GM21526 (cell line): ENCODE results near the gene DMRTA2.

Source experiments
- ATAC-seq: cut with Tn5 transposase; IDR thresholded peaks from one replicate; pipeline ENCODE4 v1.9.1; 2021; ENCODE audit warnings: moderate library complexity; ENCODE audit not compliant: unreplicated experiment, low FRiP score

The DMRTA2 gene

GRCh38 chr1:50422946-50423669, at the start of gene DMRTA2:
Gene DMRTA2, minus strand, starts transcription at chr1:50423443. Its CDS starts 1,907 bp downstream, at chr1:50421536.
- ATAC-seq, result no peak

- no peak for ATAC-seq
These were observed 48.7 kb upstream of the DMRTA2 start for GRCh38 chr1:50471967-50472366.

GRCh38 chr1:50462964-50463363, 39.7 kb upstream of the DMRTA2 start:
- no peak for ATAC-seq

GRCh38 chr1:50458507-50458906, 35.3 kb upstream of the DMRTA2 start:
- ATAC-seq, result no peak

GRCh38 chr1:50454911-50455310, 31.7 kb upstream of the DMRTA2 start:
- ATAC-seq, result no peak

GRCh38 chr1:50453266-50453665, 30.0 kb upstream of the DMRTA2 start:
- ATAC-seq, result no peak

- ATAC-seq, result no peak
These were observed 29.5 kb upstream of the DMRTA2 start for GRCh38 chr1:50452700-50453099.

GRCh38 chr1:50450861-50451653, 27.8 kb upstream of the DMRTA2 start:
- no peak for ATAC-seq

GRCh38 chr1:50447961-50448360, 24.7 kb upstream of the DMRTA2 start:
- no peak for ATAC-seq

GRCh38 chr1:50441183-50441582, 17.9 kb upstream of the DMRTA2 start:
- no peak for ATAC-seq

- ATAC-seq, result no peak
These were observed 15.7 kb upstream of the DMRTA2 start for GRCh38 chr1:50438945-50439344.

GRCh38 chr1:50436489-50436888, 13.2 kb upstream of the DMRTA2 start:
- ATAC-seq, result no peak

- ATAC-seq, result no peak
These were observed 6.8 kb upstream of the DMRTA2 start for GRCh38 chr1:50430010-50430405.

- no peak for ATAC-seq
These were observed 4.9 kb upstream of the DMRTA2 start for GRCh38 chr1:50427818-50428779.

GRCh38 chr1:50427086-50427817, 4.0 kb upstream of the DMRTA2 start:
- no peak for ATAC-seq

GRCh38 chr1:50426702-50427085, 3.5 kb upstream of the DMRTA2 start:
- no peak for ATAC-seq

- no peak for ATAC-seq
These were observed 3.0 kb upstream of the DMRTA2 start for GRCh38 chr1:50426108-50426700.

GRCh38 chr1:50425376-50426107, 2.3 kb upstream of the DMRTA2 start:
- no peak for ATAC-seq

- no peak for ATAC-seq
These were observed 1.7 kb upstream of the DMRTA2 start for GRCh38 chr1:50424884-50425375.
